GM18526 (cell line): ENCODE data around the gene PRKACA.

Experiments used
- POLR2A ChIP-seq: IDR thresholded peaks from 3 replicates; pipeline ENCODE4 v1.6.1; 2011; ENCODE audit not compliant: insufficient read length; ENCODE audit errors: extremely low read depth

The PRKACA gene

DNA sequence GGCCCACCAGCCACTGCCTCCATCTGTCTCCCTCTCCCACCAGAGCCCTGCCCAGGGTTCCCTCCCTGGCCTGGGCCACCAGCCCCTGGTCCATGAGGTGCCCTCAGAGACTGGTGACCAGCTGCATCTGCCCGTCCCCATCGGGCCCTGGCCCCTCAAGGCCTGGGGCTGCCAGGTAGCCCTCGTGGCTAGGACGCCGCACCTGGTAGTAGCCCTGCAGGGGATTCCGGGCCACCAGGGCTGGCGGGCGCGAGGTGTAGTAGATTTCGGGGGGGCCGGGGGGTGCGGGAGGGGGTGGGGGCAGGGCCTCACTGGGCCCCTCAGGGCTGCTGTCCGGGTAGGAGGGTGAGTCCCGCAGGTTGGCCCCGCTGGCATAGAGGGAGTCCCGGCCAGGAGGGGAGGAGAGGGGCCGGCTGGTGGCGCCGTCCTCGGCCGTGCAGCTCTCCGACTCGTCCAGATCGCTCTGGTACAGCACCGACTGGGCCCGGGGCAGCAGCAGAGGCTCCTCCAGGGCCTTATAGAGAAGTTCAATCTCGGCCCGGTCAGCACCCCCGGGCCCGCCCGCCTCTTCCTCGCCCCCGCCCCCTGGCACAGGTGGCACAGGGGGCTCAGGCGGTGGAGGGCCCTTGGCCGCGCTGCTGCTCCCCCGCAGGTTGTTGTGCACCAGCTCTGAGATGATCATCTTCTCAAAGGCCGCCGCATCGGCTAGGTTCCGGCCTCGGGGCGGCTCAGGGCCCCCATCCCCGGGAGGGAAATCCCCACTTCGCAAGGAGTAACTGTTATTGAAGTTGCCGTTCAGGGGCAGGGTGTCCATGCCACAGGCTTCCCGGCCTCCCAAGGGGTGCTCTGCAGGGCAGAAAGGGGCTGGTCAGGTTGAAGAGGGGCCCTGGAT, 33.5 kb upstream of the PRKACA start:
- no peak for TF ChIP-seq POLR2A

DNA sequence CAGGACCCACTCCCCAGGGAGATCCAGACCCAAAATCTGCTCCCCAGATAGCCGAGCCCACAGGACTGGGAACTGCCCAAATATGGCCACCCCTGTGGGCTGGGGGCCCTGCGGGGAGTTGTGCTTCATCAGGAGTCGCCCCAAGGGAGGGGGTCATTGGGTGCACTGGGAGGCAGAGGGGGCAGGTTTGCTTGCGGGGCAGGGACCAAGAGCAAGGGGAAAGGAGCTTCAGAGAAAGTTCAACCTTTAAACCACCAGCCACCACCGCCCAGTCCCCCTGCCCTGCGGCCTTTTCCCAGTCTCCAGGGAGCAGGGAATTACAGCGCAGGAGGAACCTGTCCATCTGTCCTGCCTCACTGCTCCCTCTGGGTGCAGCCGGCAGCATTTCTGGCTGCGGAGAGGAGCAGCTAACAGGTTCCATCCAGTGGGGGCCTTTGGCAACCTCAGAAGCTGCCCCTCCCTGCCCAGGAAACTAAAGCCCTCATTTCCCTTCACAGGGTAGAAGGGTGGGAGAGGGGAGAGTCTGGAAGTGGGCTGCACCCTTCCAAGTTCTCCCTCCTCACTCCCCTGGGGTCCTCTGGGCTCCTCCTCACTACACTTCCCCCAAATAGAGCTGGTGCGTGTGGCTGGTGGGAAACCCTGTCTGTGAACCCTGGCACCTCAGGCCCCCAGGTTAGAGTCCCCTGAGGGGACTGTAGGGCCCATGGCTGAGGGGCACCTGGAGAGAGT, 32.6 kb upstream of the PRKACA start:
- TF ChIP-seq POLR2A, result no peak

GRCh38 chr19:14149509-14149994, 32.0 kb upstream of the PRKACA start:
- TF ChIP-seq POLR2A, result no peak

DNA sequence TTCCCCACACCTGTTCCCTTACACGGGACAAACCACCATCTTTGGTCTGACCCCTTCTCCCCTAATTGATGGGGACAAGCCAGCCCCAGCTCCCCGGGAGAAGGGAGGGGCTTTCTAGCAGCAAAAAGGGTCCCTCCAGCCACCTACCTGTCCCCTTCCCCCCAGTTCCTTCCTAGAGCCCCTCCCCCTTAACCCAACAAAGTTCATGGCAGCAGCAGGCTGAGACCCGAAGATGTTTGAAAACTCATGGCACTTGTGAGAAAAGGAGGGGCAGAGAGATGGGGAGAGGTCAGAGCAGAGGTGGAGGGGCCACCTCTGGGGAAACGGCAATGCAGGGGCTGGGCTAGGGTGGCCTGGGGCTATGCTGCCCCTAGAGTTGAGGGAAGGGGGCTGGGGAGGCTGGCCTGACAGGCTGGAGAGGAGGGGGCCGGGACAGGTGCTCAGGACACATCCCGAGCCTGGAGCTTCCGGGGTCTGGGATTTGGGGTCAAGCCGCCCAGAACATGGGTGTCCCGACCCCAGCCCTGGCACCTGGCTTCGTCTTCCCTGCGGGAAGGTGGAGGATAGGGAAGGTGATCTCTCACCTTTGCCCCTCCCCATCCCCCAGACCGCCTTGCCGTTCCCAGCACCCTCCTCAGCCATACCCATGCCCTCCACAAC, 31.3 kb upstream of the PRKACA start:
- no peak for TF ChIP-seq POLR2A

GRCh38 chr19:14147797-14148605, 30.4 kb upstream of the PRKACA start:
- no peak for TF ChIP-seq POLR2A

DNA sequence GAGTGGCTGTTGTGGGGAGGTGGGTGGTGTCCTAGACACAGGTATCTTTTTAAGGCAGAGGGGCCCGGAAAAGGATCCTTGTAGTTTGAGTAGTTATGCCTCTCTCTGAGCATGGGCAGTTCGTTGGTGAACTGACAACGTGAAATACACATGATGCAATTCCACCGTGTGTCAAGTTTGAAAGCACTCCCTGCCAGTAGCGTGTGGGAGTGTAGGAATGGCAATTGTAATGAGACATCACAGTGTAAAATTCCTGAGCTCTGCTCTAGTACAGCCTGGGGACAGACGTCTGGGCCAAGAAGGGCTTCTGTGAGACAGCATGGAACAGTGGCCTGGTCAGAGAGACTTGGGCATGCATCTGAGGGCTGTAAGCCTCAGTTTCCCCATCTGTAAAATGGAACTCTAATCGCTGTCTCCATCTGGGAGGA, 29.2 kb upstream of the PRKACA start:
- TF ChIP-seq POLR2A, result no peak

DNA sequence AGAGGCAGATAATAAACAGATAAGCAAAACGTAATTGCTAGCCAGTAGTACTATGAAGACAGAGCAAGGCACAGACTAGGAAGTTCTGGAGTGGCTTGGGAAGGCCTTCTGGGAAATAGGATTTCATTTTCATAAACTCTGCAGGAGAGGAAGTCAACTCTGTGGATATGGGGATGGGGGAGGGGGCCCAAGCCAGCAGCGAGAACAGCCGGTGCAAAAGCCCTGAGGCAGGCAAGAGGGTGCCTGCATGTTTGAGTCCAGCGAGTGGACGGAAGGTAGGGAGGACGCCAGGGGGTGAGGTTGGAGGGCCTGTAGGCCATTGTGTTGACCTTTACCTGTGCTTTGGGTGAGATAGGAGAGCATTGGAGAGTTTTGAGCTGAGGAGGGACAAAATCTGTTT, 27.8 kb upstream of the PRKACA start:
- no peak for TF ChIP-seq POLR2A

DNA sequence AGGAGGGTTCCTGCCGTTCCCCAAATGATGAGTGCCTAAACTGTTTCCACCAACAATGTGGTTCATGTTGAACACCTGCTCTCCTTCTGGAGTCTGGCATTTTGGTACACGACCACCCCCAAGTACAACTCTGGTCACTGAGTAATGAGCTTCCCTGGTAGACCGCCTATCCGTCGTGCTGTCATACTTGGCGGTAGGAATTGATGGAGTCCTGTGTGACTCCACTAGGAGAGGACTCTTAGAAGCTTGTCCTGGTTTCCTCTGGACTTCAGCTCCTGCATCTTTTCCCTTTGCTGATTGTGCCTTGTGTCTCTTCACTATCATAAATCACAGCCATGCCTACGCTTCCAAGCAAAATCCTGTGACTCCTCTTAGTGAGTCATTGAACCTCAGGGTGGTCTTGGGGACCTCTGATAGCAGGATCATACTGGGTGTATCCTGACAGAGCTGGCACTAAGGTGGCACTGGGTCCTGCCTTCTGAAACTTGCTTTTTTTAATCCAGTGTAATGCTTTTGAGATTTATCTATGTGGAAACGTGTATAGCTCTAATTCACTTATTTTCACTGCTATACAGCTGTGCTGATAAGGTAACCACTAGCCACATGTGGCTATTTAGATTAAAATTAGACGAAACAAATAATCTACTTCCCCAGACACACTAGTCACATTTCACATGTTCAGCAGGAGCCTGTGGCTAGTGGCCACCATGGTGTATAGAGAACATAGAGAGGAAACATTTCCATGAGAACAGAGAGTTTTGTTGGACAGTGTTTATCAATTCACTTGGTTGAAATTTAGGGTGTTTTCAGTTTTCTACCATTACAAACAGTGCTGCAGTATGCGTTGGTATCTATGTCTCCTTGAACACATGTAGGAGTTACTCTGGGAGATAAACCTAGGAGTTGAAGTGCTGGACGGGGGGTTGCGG, 25.0 kb upstream of the PRKACA start:
- no peak for TF ChIP-seq POLR2A

DNA sequence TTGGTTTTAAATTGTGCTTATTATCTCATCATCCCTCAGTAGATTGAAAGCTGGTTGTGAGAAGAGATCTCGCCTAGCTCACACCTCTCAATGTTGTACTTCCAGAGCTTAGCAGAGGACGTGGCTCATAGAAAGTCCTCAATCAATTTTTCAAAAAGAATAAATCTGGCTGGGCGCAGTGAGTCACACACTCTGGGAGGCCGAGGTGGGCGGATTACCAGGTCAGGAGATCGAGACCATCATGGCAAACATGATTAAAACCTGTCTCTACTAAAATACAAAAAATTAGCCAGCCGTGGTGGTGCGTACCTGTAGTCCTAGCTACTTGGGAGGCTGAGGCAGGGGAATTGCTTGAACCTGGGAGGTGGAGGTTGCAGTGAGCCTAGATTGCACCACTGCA, 23.5 kb upstream of the PRKACA start:
- TF ChIP-seq POLR2A, result no peak

DNA sequence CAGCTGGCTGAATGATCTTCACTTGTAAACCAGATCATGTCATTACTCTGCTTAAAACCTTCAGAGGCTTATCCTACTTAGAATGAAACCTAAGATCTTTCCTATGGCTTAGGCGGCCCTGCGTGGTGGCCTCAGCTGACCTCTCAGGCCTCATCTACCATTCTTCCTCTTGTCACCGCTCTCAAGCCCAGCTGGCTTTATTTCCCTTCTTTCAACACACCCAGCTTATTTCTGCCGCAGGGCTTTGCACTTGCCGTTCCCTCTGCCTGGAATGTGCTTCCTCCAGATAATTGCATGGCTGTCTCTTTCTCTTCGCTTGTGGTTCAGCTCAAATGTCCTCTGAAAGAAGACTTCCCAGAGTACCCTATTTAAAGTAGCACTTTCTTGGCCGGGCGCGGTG, 22.4 kb upstream of the PRKACA start:
- TF ChIP-seq POLR2A, result no peak

GRCh38 chr19:14138576-14139265, 21.2 kb upstream of the PRKACA start:
- TF ChIP-seq POLR2A, result no peak

- peak; percentile 96 for TF ChIP-seq POLR2A
These were observed 19.1 kb upstream of the PRKACA start, which contains the start of gene ASF1B for GRCh38 chr19:14136509-14137281. Gene ASF1B (minus strand): TSS chr19:14136589. CDS start chr19:14136456, 133 bp downstream.
